ENCODE data around the gene CYRIA.

GRCh38 chr2:16661936-16662839, 3.4 kb downstream of the CYRIA start:
- TF ChIP-seq CTCF (IDR thresholded peaks at IDR 0.05) (no peak), POLR2A (IDR thresholded peaks at IDR 0.05) (no peak)

Measured in testis (tissue), 2 donors.